K562 (cell line): ENCODE results near the gene MYLK3. TPM values are rescaled to one million over a fixed set of nuclear protein-coding genes. Genes with fewer than 3 reads are reported as not detected.

ENCODE experiments used
- ATAC-seq: fragments of 200-7000 bp; cut with Tn5 transposase; 3 replicates; pipeline ENCODE4 v1.9.1; 2020; ENCODE audit warnings: moderate library complexity
- BruUV-seq: library from RNA; stranded (reverse); fragments of 400-500 nt; replicated peaks from 2 replicates; lab custom pipeline; 2021; lab: Mats Ljungman, UMichigan
- CTCF ChIA-PET: fragments of 300-600 bp; formaldehyde crosslinking; extraction: SDS; loops from one replicate; lab custom pipeline; 2021; ENCODE audit warnings: low intra/inter-chr PET ratio; lab: Yijun Ruan, JAX
- POLR2A ChIA-PET: fragments of 300-600, 350-650 bp; sonication (Branson Sonifier 250); formaldehyde crosslinking; extraction: SDS; loops from one replicate; lab custom pipeline; 2021; ENCODE audit warnings: antibody characterized with exemption, inconsistent platforms; lab: Yijun Ruan, JAX
- DNase-seq, 4 experiments: peaks; one replicate each; pipeline versions ENCODE4 v3.0.0 to v3.0.0-alpha.2; 2011 to 2018; ENCODE audit warnings: low spot score in 3 of 4, mixed read lengths in 3 of 4; ENCODE audit errors: extremely low read depth in 1 of 4
- FAIRE-seq: peaks from 2 replicates; lab custom pipeline; 2011; peaks lifted over from hg19 to GRCh38; lab: Jason Lieb, UNC
- H2AFZ ChIP-seq: 2 replicates; pipeline ENCODE4 v1.6.0; 2011; ENCODE audit warnings: low read depth, low read length, control low read depth, inconsistent platforms
- H3K27ac ChIP-seq: fragments of 200-600 bp; 3 replicates; pipeline ENCODE4 v1.8.0; 2011; ENCODE audit warnings: low read depth, mild to moderate bottlenecking, control low read depth, inconsistent platforms, low read length, moderate library complexity, mixed read lengths; ENCODE audit errors: extremely low read depth
- H3K27me3 ChIP-seq, 2 experiments: fragments of 300-600 bp in 1 of 2; 2 replicates in 1 of 2; 3 replicates in 1 of 2; pipeline versions ENCODE4 v1.6.0 to v1.8.0; 2011; ENCODE audit warnings: inconsistent platforms in 2 of 2, low read length in 2 of 2, mild to moderate bottlenecking in 1 of 2, mixed read lengths in 1 of 2, moderate library complexity in 1 of 2; ENCODE audit not compliant: control insufficient read depth in 2 of 2, insufficient read depth in 2 of 2
- H3K36me3 ChIP-seq: fragments of 300-600 bp; 3 replicates; pipeline ENCODE4 v1.8.0; 2011; ENCODE audit warnings: mild to moderate bottlenecking, low read length, inconsistent platforms; ENCODE audit not compliant: control insufficient read depth, insufficient read depth
- H3K4me1 ChIP-seq, 2 experiments: fragments of 200-600 bp in 1 of 2; replicated peaks in 1 of 2; 2 replicates in 1 of 2; 3 replicates in 1 of 2; pipeline versions ENCODE4 v1.5.1 to v1.8.0; 2011; ENCODE audit warnings: inconsistent platforms in 2 of 2, low read length in 2 of 2, mild to moderate bottlenecking in 1 of 2, mixed read lengths in 1 of 2, moderate library complexity in 1 of 2; ENCODE audit not compliant: control insufficient read depth in 2 of 2, insufficient read depth in 2 of 2
- H3K4me2 ChIP-seq: 2 replicates; pipeline ENCODE4 v1.6.1; 2011; ENCODE audit warnings: low read length, control low read depth, inconsistent platforms, mixed read lengths; ENCODE audit not compliant: insufficient read depth
- H3K4me3 ChIP-seq: fragments of 200-600 bp; sonication (generic), shearing (Covaris generic); 2 replicates; pipeline ENCODE4 v1.5.1; 2016; ENCODE audit warnings: control low read depth, inconsistent platforms
- H3K79me2 ChIP-seq: fragments of 200-600 bp; 3 replicates; pipeline ENCODE4 v1.8.0; 2011; ENCODE audit warnings: low read length, inconsistent platforms; ENCODE audit not compliant: control insufficient read depth, insufficient read depth
- H3K9ac ChIP-seq, 2 experiments: 2 replicates each; pipeline versions ENCODE4 v1.6.0 to v1.6.1; 2011; ENCODE audit warnings: low read depth in 2 of 2, low read length in 2 of 2, control low read depth in 1 of 2, inconsistent platforms in 1 of 2, mild to moderate bottlenecking in 1 of 2, mixed read lengths in 1 of 2; ENCODE audit not compliant: insufficient read depth in 1 of 2
- H3K9me1 ChIP-seq: one replicate; pipeline ENCODE4 v1.6.0; 2011; ENCODE audit warnings: inconsistent platforms, mild to moderate bottlenecking, low read length, moderate library complexity; ENCODE audit not compliant: control insufficient read depth, insufficient read depth
- H3K9me3 ChIP-seq: replicated peaks from 2 replicates; pipeline ENCODE4 v1.5.1; 2011; ENCODE audit warnings: low read depth, low read length, inconsistent platforms; ENCODE audit not compliant: control insufficient read depth, insufficient read depth
- H4K20me1 ChIP-seq: replicated peaks from 2 replicates; pipeline ENCODE4 v1.6.1; 2011; ENCODE audit warnings: low read length, inconsistent platforms, mixed read lengths; ENCODE audit not compliant: control insufficient read depth, insufficient read depth
- ARID1B ChIP-seq: fragments of 450-650 bp; IDR thresholded peaks from 2 replicates; pipeline ENCODE4 v1.6.1; 2016; ENCODE audit warnings: antibody characterized with exemption, mild to moderate bottlenecking, inconsistent platforms
- ATF7 ChIP-seq: fragments of 450-650 bp; IDR thresholded peaks from 2 replicates; pipeline ENCODE4 v1.7.1; 2014; ENCODE audit warnings: mild to moderate bottlenecking, moderate library complexity
- BRD4 ChIP-seq: fragments of 200-600 bp; sonication (generic); IDR thresholded peaks from 2 replicates; pipeline ENCODE4 v1.6.1; 2017; ENCODE audit warnings: inconsistent platforms
- CEBPB ChIP-seq: fragments of 450-650 bp; IDR thresholded peaks from 2 replicates; pipeline ENCODE4 v1.6.1; 2016; ENCODE audit warnings: missing genetic modification characterization, missing compliant biosample characterization
- KDM1A ChIP-seq, 2 experiments: fragments of 450-650 bp; IDR thresholded peaks; 2 replicates each; pipeline ENCODE4 v1.6.1; 2016; ENCODE audit warnings: mild to moderate bottlenecking in 2 of 2
- NBN ChIP-seq: fragments of 450-650 bp; IDR thresholded peaks from 2 replicates; pipeline ENCODE4 v1.6.1; 2016; ENCODE audit warnings: low read depth, mild to moderate bottlenecking
- RREB1 ChIP-seq: fragments of 250-450 bp; sonication (Bioruptor Pico); IDR thresholded peaks from 2 replicates; pipeline ENCODE4 v1.4.0; 2020
- TAL1 ChIP-seq: fragments of 450-650 bp; IDR thresholded peaks from 2 replicates; pipeline ENCODE4 v1.6.1; 2016; ENCODE audit warnings: mild to moderate bottlenecking
- ZBTB33 ChIP-seq: sonication (generic); formaldehyde crosslinking; IDR thresholded peaks from 2 replicates; pipeline ENCODE4 v1.8.1; 2023; ENCODE audit warnings: mild to moderate bottlenecking, missing genetic modification reagents
- ZNF77 ChIP-seq: fragments of 250-450 bp; sonication (Bioruptor Pico); IDR thresholded peaks from 2 replicates; pipeline ENCODE4 v1.5.0; 2020
- WGBS: fragments of 100-300 bp; shearing (Covaris generic); methylation state at CpG from one replicate; pipeline ENCODE4 v1.1.6; 2016; ENCODE audit warnings: low coverage, mixed read lengths; ENCODE audit not compliant: insufficient coverage; ENCODE audit errors: missing lambda C conversion rate; 5-methylcytosine and 5-hydroxymethylcytosine counted together
- in situ Hi-C: fragments of 300-500 bp; cut with MboI; formaldehyde crosslinking; loops from 4 replicates; pipeline ENCODE4 v1.15.0; 2018; ENCODE audit warnings: inconsistent platforms, mixed read lengths
- intact Hi-C: fragments of 100-400 bp; cut with micrococcal nuclease; formaldehyde crosslinking; loops from 2 replicates; pipeline ENCODE4 v1.14.2; 2022
- polyA plus RNA-seq, 8 experiments: library from polyadenylated mRNA; depleted of rRNA in 4 of 8; stranded (reverse) in 5 of 8; unstranded in 3 of 8; fragments of >200 nt; fragmentation: Nextera tagmentation in 2 of 8; fragmentation: Illumina TruSeq in 1 of 8; extraction: Ambion mirVana in 2 of 8; extraction: Trizol in 1 of 8; gene quantifications; 2 replicates each; pipeline versions ENCODE4 v1.2.1 to v1.2.3, GENCODE V29; 2011 to 2014; ENCODE audit warnings: inconsistent platforms in 1 of 8, missing spikeins in 1 of 8
- total RNA-seq, 7 experiments: library from RNA; depleted of rRNA in 6 of 7; stranded (reverse); fragments of >200 nt in 6 of 7; fragmentation: Illumina TruSeq in 2 of 7; extraction: Trizol in 2 of 7; gene quantifications; 2 replicates each; pipeline versions ENCODE4 v1.2.1 to v1.2.3, GENCODE V29; 2011 to 2021; ENCODE audit warnings: low replicate concordance in 1 of 7
- TF ChIP-seq, protein P1 (sequence below): sonication (generic); formaldehyde crosslinking; IDR thresholded peaks from 2 replicates; pipeline ENCODE4 v1.8.0; 2022; ENCODE audit warnings: missing genetic modification reagents, mild to moderate bottlenecking, moderate library complexity, borderline replicate concordance

MYLK3 gene
- total and polyA plus RNA-seq, 9 of the 15 experiments (the other 6 are each of a cell fraction or from before 2014, with no cell fraction given) = 0.69 to 10.7 (median 4.7) TPM

DNA sequence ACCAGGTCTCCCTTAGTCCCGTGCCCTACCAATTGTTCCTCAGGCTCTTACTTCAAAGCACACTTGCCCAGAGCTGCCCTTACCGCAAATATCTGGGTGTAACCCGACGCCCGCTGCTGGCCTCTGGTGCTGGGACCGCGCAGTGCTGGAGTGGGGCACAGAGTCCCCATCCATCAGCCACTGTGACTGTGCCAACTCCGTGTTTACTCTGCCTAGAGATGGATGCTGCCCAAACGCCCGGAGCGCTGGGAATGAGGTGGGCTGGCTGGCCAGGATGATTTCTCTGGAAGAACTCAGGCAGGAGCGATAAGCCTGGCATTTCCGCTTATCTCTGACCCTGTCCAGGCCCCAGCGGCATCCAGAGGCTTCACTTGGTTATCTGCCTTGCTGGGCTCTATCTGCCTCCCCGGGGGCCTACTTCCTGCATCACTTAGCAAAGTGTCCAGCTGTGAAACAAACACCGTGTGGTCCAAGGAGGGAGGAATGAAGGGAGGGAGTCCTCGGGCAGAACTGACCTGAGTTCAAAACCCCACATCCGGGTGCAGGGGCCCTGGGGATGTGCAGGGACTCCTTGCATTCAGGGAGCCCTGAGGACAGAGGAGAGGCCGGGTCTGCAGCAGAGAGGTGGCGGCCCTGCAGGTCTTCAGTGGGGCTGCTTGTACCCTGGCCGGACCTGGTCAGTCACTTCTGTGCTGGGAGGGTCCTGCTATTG is 9.4 kb upstream of the MYLK3 start:
- no peak overlapping the region for H3K27ac ChIP-seq
- H3K4me2 ChIP-seq = no peak overlapping the region
- no peaks in the 10 kb centered on the region for H3K9me3 ChIP-seq
- H3K79me2 ChIP-seq = no peaks in the 10 kb centered on the region
- H2AFZ ChIP-seq = peak overlapping the region; percentile 12; the same call in 1 of the 2 replicates
- ChIA-PET CTCF (no interaction called here), POLR2A (interaction anchor here (1.0 kb wide), 1 partner anchor 9 kb away, joined by 3 read pairs; no protein-coding TSS in a partner anchor)
- no peaks in the 10 kb centered on the region for H3K9me1 ChIP-seq
- no peaks in the 10 kb centered on the region for H3K27me3 ChIP-seq
- H3K4me1 ChIP-seq = peaks cover 8 to 9% of the 10 kb centered on the region in 2 experiments; a peak in 3 of 5 replicates
- no TSS peak for BruUV-seq
- H4K20me1 ChIP-seq = no peaks in the 10 kb centered on the region
- no peaks in the 10 kb centered on the region for H3K36me3 ChIP-seq
- intact Hi-C loops = no loop called here
- ATAC-seq (peak; percentile 76), DNase-seq (peak; percentile 28 to 57 (median 44)), FAIRE-seq (no peak)
- WGBS = 16% methylated on average over 17 of the region's 21 CpGs
- H3K9ac ChIP-seq = peak overlapping the region in 1 of 2 experiments; percentile 20; a peak in 2 of 4 replicates
- H3K4me3 ChIP-seq = no peak overlapping the region
- in situ Hi-C loops = no loop called here
- TF ChIP-seq ZNF77 (CRISPR knock-in tag) (no peak), ZBTB33 (CRISPR knock-in tag) (no peak), KDM1A (IDR thresholded peaks at IDR 0.05) (0 out of 4 replicates have a peak, but pooled peaks of 1 of the 2 experiments have one; percentile 26), CEBPB (no peak), RREB1 (CRISPR knock-in tag) (0 out of 2 replicates have a peak, but pooled peaks have one; percentile 53), TAL1 (0 out of 2 replicates have a peak, but pooled peaks have one; percentile 6), NBN (no peak), ARID1B (peak; percentile 24; the same call in 1 of the 2 replicates), ATF7 (no peak), BRD4 (no peak)
- TF ChIP-seq, protein P1, sequence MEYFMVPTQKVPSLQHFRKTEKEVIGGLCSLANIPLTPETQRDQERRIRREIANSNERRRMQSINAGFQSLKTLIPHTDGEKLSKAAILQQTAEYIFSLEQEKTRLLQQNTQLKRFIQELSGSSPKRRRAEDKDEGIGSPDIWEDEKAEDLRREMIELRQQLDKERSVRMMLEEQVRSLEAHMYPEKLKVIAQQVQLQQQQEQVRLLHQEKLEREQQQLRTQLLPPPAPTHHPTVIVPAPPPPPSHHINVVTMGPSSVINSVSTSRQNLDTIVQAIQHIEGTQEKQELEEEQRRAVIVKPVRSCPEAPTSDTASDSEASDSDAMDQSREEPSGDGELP (CRISPR knock-in tag) = peak; percentile 18; the same call in 1 of the 2 replicates
